D721Med (cell line): ENCODE data around the gene ZNF879.

Source experiments
- DNase-seq: peaks from one replicate; pipeline ENCODE4 v3.0.0; 2011; ENCODE audit warnings: low spot score; ENCODE audit not compliant: insufficient read length
- FAIRE-seq: peaks from 2 replicates; lab custom pipeline; 2011; peaks lifted over from hg19 to GRCh38; lab: Jason Lieb, UNC
- TF ChIP-seq, protein P1 (sequence below): IDR thresholded peaks from 2 replicates; pipeline ENCODE4 v1.5.1; 2012; ENCODE audit warnings: mild to moderate bottlenecking, control low read depth; ENCODE audit not compliant: insufficient read depth; ENCODE audit errors: missing control alignments

ZNF879 gene

GRCh38 chr5:179023528-179024189, at the start of gene ZNF879:
TSS of gene ZNF879 (plus strand) at chr5:179023804. CDS start at chr5:179025005, 1,201 bp downstream.
- TF ChIP-seq, protein P1, sequence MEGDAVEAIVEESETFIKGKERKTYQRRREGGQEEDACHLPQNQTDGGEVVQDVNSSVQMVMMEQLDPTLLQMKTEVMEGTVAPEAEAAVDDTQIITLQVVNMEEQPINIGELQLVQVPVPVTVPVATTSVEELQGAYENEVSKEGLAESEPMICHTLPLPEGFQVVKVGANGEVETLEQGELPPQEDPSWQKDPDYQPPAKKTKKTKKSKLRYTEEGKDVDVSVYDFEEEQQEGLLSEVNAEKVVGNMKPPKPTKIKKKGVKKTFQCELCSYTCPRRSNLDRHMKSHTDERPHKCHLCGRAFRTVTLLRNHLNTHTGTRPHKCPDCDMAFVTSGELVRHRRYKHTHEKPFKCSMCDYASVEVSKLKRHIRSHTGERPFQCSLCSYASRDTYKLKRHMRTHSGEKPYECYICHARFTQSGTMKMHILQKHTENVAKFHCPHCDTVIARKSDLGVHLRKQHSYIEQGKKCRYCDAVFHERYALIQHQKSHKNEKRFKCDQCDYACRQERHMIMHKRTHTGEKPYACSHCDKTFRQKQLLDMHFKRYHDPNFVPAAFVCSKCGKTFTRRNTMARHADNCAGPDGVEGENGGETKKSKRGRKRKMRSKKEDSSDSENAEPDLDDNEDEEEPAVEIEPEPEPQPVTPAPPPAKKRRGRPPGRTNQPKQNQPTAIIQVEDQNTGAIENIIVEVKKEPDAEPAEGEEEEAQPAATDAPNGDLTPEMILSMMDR, result no peak
- DNase-seq, result peak; percentile 33
- FAIRE-seq, result no peak

DNA sequence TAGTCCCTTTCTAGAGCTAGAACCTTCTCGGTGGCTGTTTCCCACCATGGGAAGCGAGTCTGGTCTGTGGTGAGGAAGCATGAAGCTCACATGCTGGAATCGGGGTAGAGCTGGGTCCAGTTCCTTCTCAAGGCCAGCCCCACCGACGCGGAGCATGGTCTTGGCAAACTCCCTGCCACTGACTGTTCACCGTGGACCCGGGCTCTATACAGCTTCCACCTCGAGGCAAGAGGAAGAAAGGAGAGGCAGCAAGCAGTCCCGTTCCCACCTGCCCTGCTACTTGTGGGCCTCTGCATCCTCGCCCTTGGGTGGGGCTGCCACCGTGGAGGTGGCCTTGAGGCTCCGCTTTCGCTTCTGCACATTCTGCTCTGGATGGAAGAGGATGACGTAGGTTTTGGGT, 42.2 kb upstream of the ZNF879 start:
- TF ChIP-seq, protein P1, result no peak
- FAIRE-seq (no peak), DNase-seq (no peak)

GRCh38 chr5:178982941-178983340, 40.7 kb upstream of the ZNF879 start:
- TF ChIP-seq, protein P1, result no peak
- DNase-seq (no peak), FAIRE-seq (no peak)

- no peak for FAIRE-seq
- no peak for DNase-seq
- TF ChIP-seq, protein P1, result no peak
Observed at GRCh38 chr5:178983728-178984127, 39.9 kb upstream of the ZNF879 start.

- FAIRE-seq, result no peak
- TF ChIP-seq, protein P1, result no peak
- DNase-seq, result no peak
Observed at GRCh38 chr5:178984145-178985072, 39.2 kb upstream of the ZNF879 start.

GRCh38 chr5:178986326-178986960, 37.2 kb upstream of the ZNF879 start:
- no peak for FAIRE-seq
- DNase-seq, result no peak
- TF ChIP-seq, protein P1, result no peak
